Measurements from ENCODE around the gene CRACR2A. TPM values are rescaled to one million over a fixed set of nuclear protein-coding genes. Genes with fewer than 3 reads are reported as not detected.

Gene CRACR2A
- total RNA-seq, 1 experiment from 2014 or later = not detected

DNA sequence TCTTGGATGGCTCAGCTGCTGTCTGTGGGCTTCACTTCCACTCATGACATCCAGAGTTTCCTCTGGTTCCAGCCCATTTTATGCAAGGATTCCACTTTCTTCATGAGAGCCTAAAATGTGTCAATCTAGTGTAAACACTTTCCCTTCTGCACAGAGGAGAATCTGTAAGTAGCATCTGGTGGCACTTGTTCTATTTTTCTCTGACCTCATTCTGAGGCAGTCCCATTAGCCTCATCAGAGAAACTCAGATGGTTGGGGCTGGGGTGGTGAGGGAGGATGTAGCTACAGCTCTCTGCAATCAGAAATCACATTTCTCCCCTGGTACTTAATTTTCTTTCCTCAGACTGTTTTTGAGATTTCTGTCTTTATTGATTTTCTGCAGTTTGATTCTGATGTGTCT, 180.3 kb downstream of the CRACR2A start:
- H3K27me3 ChIP-seq (ENCODE audit: low read length) = peaks cover 28% of the 10 kb centered on the region
- H3K36me3 ChIP-seq (ENCODE audit: low read depth, low read length) = no peaks in the 10 kb centered on the region
- H2AFZ ChIP-seq (ENCODE audit: low read length) = no peak overlapping the region
- no TSS peak for BruUV-seq (replicated peaks)
- H3K4me2 ChIP-seq (ENCODE audit: low read length) = no peak overlapping the region
- H3K9me3 ChIP-seq (ENCODE audit: low read length) = no peaks in the 10 kb centered on the region
- H3K79me2 ChIP-seq (ENCODE audit: low read length) = no peaks in the 10 kb centered on the region
- ATAC-seq (no peak), DNase-seq (no peak)
- TF ChIP-seq, protein P1, sequence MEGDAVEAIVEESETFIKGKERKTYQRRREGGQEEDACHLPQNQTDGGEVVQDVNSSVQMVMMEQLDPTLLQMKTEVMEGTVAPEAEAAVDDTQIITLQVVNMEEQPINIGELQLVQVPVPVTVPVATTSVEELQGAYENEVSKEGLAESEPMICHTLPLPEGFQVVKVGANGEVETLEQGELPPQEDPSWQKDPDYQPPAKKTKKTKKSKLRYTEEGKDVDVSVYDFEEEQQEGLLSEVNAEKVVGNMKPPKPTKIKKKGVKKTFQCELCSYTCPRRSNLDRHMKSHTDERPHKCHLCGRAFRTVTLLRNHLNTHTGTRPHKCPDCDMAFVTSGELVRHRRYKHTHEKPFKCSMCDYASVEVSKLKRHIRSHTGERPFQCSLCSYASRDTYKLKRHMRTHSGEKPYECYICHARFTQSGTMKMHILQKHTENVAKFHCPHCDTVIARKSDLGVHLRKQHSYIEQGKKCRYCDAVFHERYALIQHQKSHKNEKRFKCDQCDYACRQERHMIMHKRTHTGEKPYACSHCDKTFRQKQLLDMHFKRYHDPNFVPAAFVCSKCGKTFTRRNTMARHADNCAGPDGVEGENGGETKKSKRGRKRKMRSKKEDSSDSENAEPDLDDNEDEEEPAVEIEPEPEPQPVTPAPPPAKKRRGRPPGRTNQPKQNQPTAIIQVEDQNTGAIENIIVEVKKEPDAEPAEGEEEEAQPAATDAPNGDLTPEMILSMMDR (conservative IDR thresholded peaks at IDR 0.05; ENCODE audit: low read depth, low read length) = no peak
- TF ChIP-seq EZH2phosphoT487 (IDR thresholded peaks at IDR 0.05; ENCODE audit: borderline replicate concordance, low read length) (no peak), EZH2 (IDR thresholded peaks at IDR 0.05; ENCODE audit: low read length, unreplicated experiment) (no peak)
- no peak overlapping the region for H3K9ac ChIP-seq (ENCODE audit: low read length)
- ChIA-PET CTCF (no interaction called here), POLR2A (ENCODE audit: unreplicated experiment) (no interaction called here)
- no peaks in the 10 kb centered on the region for H3F3A ChIP-seq (ENCODE audit: low read length, unreplicated experiment)
- H3K9me2 ChIP-seq (replicated peaks; ENCODE audit: low read length) = no peaks in the 10 kb centered on the region
- no peaks in the 10 kb centered on the region for H4K20me1 ChIP-seq (ENCODE audit: low read length)
- intact Hi-C loops (cut with micrococcal nuclease) = no loop called here
- no peak overlapping the region for H3K4me3 ChIP-seq (ENCODE audit: low read length)
- H3K4me1 ChIP-seq (ENCODE audit: insufficient read depth, low read length) = no peaks in the 10 kb centered on the region
- H3K27ac ChIP-seq (ENCODE audit: low read length) = no peak overlapping the region

- H3K36me3 ChIP-seq (ENCODE audit: low read depth, low read length) = no peaks in the 10 kb centered on the region
- H4K20me1 ChIP-seq (ENCODE audit: low read length) = no peaks in the 10 kb centered on the region
- H3K4me2 ChIP-seq (ENCODE audit: low read length) = no peak overlapping the region
- no peaks in the 10 kb centered on the region for H3K79me2 ChIP-seq (ENCODE audit: low read length)
- CTCF ChIA-PET = no interaction called here
- no peak overlapping the region for H3K9ac ChIP-seq (ENCODE audit: low read length)
- POLR2A ChIA-PET (ENCODE audit: unreplicated experiment) = no interaction called here
- H3K9me3 ChIP-seq (ENCODE audit: low read length) = no peaks in the 10 kb centered on the region
- no peak overlapping the region for H3K27ac ChIP-seq (ENCODE audit: low read length)
- intact Hi-C loops (cut with micrococcal nuclease) = no loop called here
- TF ChIP-seq, protein P1 (conservative IDR thresholded peaks at IDR 0.05; ENCODE audit: low read depth, low read length) = no peak
- TF ChIP-seq EZH2phosphoT487 (IDR thresholded peaks at IDR 0.05; ENCODE audit: borderline replicate concordance, low read length) = no peak
- no peak for TF ChIP-seq EZH2 (IDR thresholded peaks at IDR 0.05; ENCODE audit: low read length, unreplicated experiment)
- no TSS peak for BruUV-seq (replicated peaks)
- H3K9me2 ChIP-seq (replicated peaks; ENCODE audit: low read length) = no peaks in the 10 kb centered on the region
- H3K4me3 ChIP-seq (ENCODE audit: low read length) = no peak overlapping the region
- DNase-seq = no peak
- no peaks in the 10 kb centered on the region for H3F3A ChIP-seq (ENCODE audit: low read length, unreplicated experiment)
- H3K4me1 ChIP-seq (ENCODE audit: insufficient read depth, low read length) = no peaks in the 10 kb centered on the region
- no peak overlapping the region for H2AFZ ChIP-seq (ENCODE audit: low read length)
- no peak for ATAC-seq
- H3K27me3 ChIP-seq (ENCODE audit: low read length) = peaks cover 27% of the 10 kb centered on the region
These were observed 181.2 kb downstream of the CRACR2A start for GRCh38 chr12:3571724-3572123.

DNA sequence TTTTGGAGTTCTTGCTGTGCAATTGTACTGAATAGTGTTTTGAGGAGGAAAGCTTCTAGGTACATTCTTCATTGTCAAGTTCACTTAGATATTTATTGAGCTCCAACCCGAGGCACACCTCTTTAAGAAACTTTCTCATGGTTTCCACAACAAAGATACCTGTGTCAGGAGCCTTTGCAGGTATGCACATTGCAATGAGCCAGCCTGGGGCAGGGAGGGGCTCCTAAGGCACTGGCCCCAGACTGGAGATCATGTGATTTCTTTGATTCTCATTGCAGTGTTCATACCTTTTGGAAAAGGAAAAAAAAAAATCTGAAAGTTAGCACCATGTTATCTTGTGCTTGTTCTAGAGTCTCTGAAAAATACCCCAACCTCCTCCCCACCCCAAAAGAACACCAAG, 181.6 kb downstream of the CRACR2A start:
- Histone ChIP-seq H3K27ac (ENCODE audit: low read length) (no peak overlapping the region), H2AFZ (ENCODE audit: low read length) (no peak overlapping the region), H3K4me3 (ENCODE audit: low read length) (no peak overlapping the region), H3F3A (ENCODE audit: low read length, unreplicated experiment) (no peaks in the 10 kb centered on the region), H3K9me3 (ENCODE audit: low read length) (no peaks in the 10 kb centered on the region), H4K20me1 (ENCODE audit: low read length) (no peaks in the 10 kb centered on the region), H3K4me2 (ENCODE audit: low read length) (no peak overlapping the region), H3K9me2 (replicated peaks; ENCODE audit: low read length) (no peaks in the 10 kb centered on the region), H3K4me1 (ENCODE audit: insufficient read depth, low read length) (no peaks in the 10 kb centered on the region), H3K27me3 (ENCODE audit: low read length) (peaks cover 25% of the 10 kb centered on the region), H3K9ac (ENCODE audit: low read length) (no peak overlapping the region), H3K79me2 (ENCODE audit: low read length) (no peaks in the 10 kb centered on the region), H3K36me3 (ENCODE audit: low read depth, low read length) (no peaks in the 10 kb centered on the region)
- ChIA-PET POLR2A (ENCODE audit: unreplicated experiment) (no interaction called here), CTCF (no interaction called here)
- DNase-seq (no peak), ATAC-seq (no peak)
- no TSS peak for BruUV-seq (replicated peaks)
- intact Hi-C loops (cut with micrococcal nuclease) = no loop called here
- no peak for TF ChIP-seq EZH2 (IDR thresholded peaks at IDR 0.05; ENCODE audit: low read length, unreplicated experiment)
- no peak for TF ChIP-seq EZH2phosphoT487 (IDR thresholded peaks at IDR 0.05; ENCODE audit: borderline replicate concordance, low read length)
- TF ChIP-seq, protein P1 (conservative IDR thresholded peaks at IDR 0.05; ENCODE audit: low read depth, low read length) = no peak
